K562 (cell line): Measurements from ENCODE around the gene PPM1N. TPM values are rescaled to one million over a fixed set of nuclear protein-coding genes. Genes with fewer than 3 reads are reported as not detected.

Experiments used
- ARID1B ChIP-seq: fragments of 450-650 bp; IDR thresholded peaks from 2 replicates; pipeline ENCODE4 v1.6.1; 2016; ENCODE audit warnings: antibody characterized with exemption, mild to moderate bottlenecking, inconsistent platforms
- BCLAF1 ChIP-seq, 2 experiments: fragments of 450-650 bp in 1 of 2; IDR thresholded peaks; 2 replicates each; pipeline ENCODE4 v1.6.1; 2011 to 2017; ENCODE audit warnings: low read depth in 2 of 2, antibody characterized with exemption in 1 of 2, borderline replicate concordance in 1 of 2, low read length in 1 of 2, mild to moderate bottlenecking in 1 of 2, mixed read lengths in 1 of 2; ENCODE audit not compliant: control insufficient read depth in 1 of 2
- CBFA2T3 ChIP-seq: fragments of 450-650 bp; IDR thresholded peaks from 2 replicates; pipeline ENCODE4 v1.6.1; 2017
- EWSR1 ChIP-seq: fragments of 450-650 bp; IDR thresholded peaks from 2 replicates; pipeline ENCODE4 v1.6.1; 2018; ENCODE audit warnings: borderline replicate concordance, mild to moderate bottlenecking, low read depth, moderate library complexity; ENCODE audit not compliant: partially characterized antibody
- NELFE ChIP-seq: IDR thresholded peaks from 2 replicates; pipeline ENCODE4 v1.6.1; 2011; ENCODE audit warnings: mild to moderate bottlenecking; ENCODE audit not compliant: insufficient read depth, insufficient read length
- NEUROD1 ChIP-seq: fragments of 150-350 bp; IDR thresholded peaks from 2 replicates; pipeline ENCODE4 v1.6.1; 2014; ENCODE audit warnings: borderline replicate concordance, low read length, low read depth; ENCODE audit not compliant: partially characterized antibody
- PTBP1 ChIP-seq: fragments of 200-400 bp; formaldehyde crosslinking; IDR thresholded peaks from 2 replicates; pipeline ENCODE4 v1.6.1; 2017; ENCODE audit warnings: low read depth, low read length
- RBFOX2 ChIP-seq: fragments of 200-400 bp; formaldehyde crosslinking; IDR thresholded peaks from 2 replicates; pipeline ENCODE4 v1.6.1; 2017; ENCODE audit warnings: low read depth, mild to moderate bottlenecking, low read length, moderate library complexity
- RBM15 ChIP-seq: fragments of 200-400 bp; formaldehyde crosslinking; IDR thresholded peaks from 2 replicates; pipeline ENCODE4 v1.6.1; 2018; ENCODE audit warnings: mild to moderate bottlenecking, low read length, moderate library complexity; ENCODE audit not compliant: insufficient read depth
- USF1 ChIP-seq: sonication (generic); formaldehyde crosslinking; IDR thresholded peaks from 2 replicates; pipeline ENCODE4 v1.9.0; 2022; ENCODE audit warnings: mild to moderate bottlenecking, missing genetic modification reagents
- ZEB2 ChIP-seq: fragments of 450-650 bp; IDR thresholded peaks from 2 replicates; pipeline ENCODE4 v1.6.1; 2016
- ZFX ChIP-seq: sonication (generic); formaldehyde crosslinking; IDR thresholded peaks from 2 replicates; pipeline ENCODE4 v1.8.0; 2022; ENCODE audit warnings: mild to moderate bottlenecking, missing genetic modification reagents, moderate library complexity
- ZNF224 ChIP-seq: sonication (generic); formaldehyde crosslinking; IDR thresholded peaks from 2 replicates; pipeline ENCODE4 v1.8.0; 2022; ENCODE audit warnings: mild to moderate bottlenecking, missing genetic modification reagents
- ZNF592 ChIP-seq: fragments of 450-650 bp; IDR thresholded peaks from 2 replicates; pipeline ENCODE4 v1.6.1; 2017; ENCODE audit warnings: antibody characterized with exemption, mild to moderate bottlenecking
- ZNF695 ChIP-seq: fragments of 450-650 bp; formaldehyde crosslinking; IDR thresholded peaks from 2 replicates; pipeline ENCODE4 v1.4.0; 2020; ENCODE audit warnings: mild to moderate bottlenecking, moderate library complexity
- ZNF699 ChIP-seq: fragments of 250-450 bp; sonication (Bioruptor Pico); IDR thresholded peaks from 2 replicates; pipeline ENCODE4 v1.8.0; 2021; ENCODE audit warnings: mild to moderate bottlenecking, moderate library complexity; ENCODE audit not compliant: insufficient replicate concordance
- ZNF780A ChIP-seq: fragments of 250-450 bp; sonication (Bioruptor Pico); IDR thresholded peaks from 2 replicates; pipeline ENCODE4 v1.5.0; 2021; ENCODE audit warnings: mild to moderate bottlenecking
- polyA plus RNA-seq, 8 experiments: library from polyadenylated mRNA; depleted of rRNA in 4 of 8; stranded (reverse) in 5 of 8; unstranded in 3 of 8; fragments of >200 nt; fragmentation: Nextera tagmentation in 2 of 8; fragmentation: Illumina TruSeq in 1 of 8; extraction: Ambion mirVana in 2 of 8; extraction: Trizol in 1 of 8; gene quantifications; 2 replicates each; pipeline versions ENCODE4 v1.2.1 to v1.2.3, GENCODE V29; 2011 to 2014; ENCODE audit warnings: inconsistent platforms in 1 of 8, missing spikeins in 1 of 8
- total RNA-seq, 7 experiments: library from RNA; depleted of rRNA in 6 of 7; stranded (reverse); fragments of >200 nt in 6 of 7; fragmentation: Illumina TruSeq in 2 of 7; extraction: Trizol in 2 of 7; gene quantifications; 2 replicates each; pipeline versions ENCODE4 v1.2.1 to v1.2.3, GENCODE V29; 2011 to 2021; ENCODE audit warnings: low replicate concordance in 1 of 7
- TF ChIP-seq, protein P1 (sequence below): fragments of 450-650 bp; IDR thresholded peaks from 2 replicates; pipeline ENCODE4 v1.6.1; 2016

Gene PPM1N
- total and polyA plus RNA-seq, 9 of the 15 experiments (the other 6 are each of a cell fraction or from before 2014, with no cell fraction given) = 4.5 to 15.6 (median 8.7) TPM

DNA sequence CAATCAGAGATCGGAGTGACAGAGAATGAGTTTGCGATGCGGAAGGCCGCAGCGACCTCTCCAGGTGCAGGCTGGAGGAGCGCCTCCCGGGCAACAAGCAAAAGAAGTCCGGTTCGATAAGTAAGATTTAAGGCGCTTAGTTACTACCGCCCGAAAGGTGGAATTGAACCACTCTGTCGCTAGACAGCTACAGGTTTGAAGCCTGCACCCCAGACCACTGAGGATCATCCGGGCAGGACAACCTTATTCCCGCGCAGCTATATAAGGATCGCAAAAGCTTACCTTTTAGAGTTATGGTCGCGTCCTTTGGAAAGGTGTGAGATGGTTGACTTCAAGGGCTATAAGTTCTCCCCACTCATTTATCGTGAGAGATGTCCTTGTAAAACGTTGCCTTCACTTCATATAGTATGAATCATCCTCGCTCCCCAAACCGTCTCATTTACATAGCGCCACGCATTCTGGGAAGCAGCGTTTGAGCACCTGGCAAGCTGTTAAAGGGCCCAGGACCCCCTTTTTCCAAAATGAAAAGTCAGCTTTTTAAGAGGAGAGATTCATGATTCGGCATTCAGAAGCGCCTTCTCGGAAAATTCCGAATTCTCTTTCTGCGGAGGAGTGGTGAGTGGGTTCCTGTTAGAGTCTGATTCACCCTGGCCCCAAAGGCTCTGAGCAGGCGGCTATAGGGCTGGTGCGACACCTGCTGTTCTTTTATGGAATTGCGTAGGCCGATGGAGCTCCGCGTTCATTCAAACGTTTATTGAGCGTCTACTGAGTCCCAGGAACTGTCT is 19.6 kb upstream of the PPM1N start (continued):
- TF ChIP-seq RBM15 (no peak), ZNF699 (CRISPR knock-in tag) (no peak), NELFE (no peak), NEUROD1 (peak; percentile 49), ZFX (CRISPR knock-in tag) (peak; percentile 62; the same call in 1 of the 2 replicates), EWSR1 (no peak), ZNF224 (CRISPR knock-in tag) (no peak), ZEB2 (0 out of 2 replicates have a peak, but pooled peaks have one; percentile 69), ZNF780A (CRISPR knock-in tag) (no peak), RBFOX2 (peak; percentile 49; the same call in 1 of the 2 replicates), PTBP1 (peak; percentile 84; the same call in 1 of the 2 replicates), BCLAF1 (IDR thresholded peaks at IDR 0.05; ENCODE audit: borderline replicate concordance in 1 of 2, control insufficient read depth in 1 of 2, low read depth in 2 of 2, low read length in 1 of 2) (peak in 1 of 2 experiments; percentile 86; a peak in 2 of 4 replicates), ZNF695 (CRISPR knock-in tag) (no peak), USF1 (CRISPR knock-in tag) (peak; percentile 28; the same call in 1 of the 2 replicates), CBFA2T3 (no peak), ZNF592 (peak; percentile 95), ARID1B (0 out of 2 replicates have a peak, but pooled peaks have one; percentile 6)
- TF ChIP-seq, protein P1, sequence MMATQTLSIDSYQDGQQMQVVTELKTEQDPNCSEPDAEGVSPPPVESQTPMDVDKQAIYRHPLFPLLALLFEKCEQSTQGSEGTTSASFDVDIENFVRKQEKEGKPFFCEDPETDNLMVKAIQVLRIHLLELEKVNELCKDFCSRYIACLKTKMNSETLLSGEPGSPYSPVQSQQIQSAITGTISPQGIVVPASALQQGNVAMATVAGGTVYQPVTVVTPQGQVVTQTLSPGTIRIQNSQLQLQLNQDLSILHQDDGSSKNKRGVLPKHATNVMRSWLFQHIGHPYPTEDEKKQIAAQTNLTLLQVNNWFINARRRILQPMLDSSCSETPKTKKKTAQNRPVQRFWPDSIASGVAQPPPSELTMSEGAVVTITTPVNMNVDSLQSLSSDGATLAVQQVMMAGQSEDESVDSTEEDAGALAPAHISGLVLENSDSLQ = peak; percentile 39; the same call in 1 of the 2 replicates
